NCI-H1048 (cell line): ENCODE measurements around the gene WDR90.

Experiments
- DNase-seq: peaks from one replicate; lab custom pipeline; 2025; lab: John Stamatoyannopoulos, UW

Gene WDR90

GRCh38 chr16:648781-649589, at the start of gene WDR90:
Gene WDR90 (plus strand): TSS chr16:649365. CDS start chr16:649417, 52 bp downstream.
- DNase-seq: peak; percentile 68

- no peak for DNase-seq
Measured at GRCh38 chr16:600781-601180, 48.4 kb upstream of the WDR90 start.

GRCh38 chr16:603933-604332, 45.2 kb upstream of the WDR90 start:
- no peak for DNase-seq

- DNase-seq: no peak
Measured at GRCh38 chr16:606656-607307, 42.4 kb upstream of the WDR90 start.

GRCh38 chr16:608019-608418, 41.1 kb upstream of the WDR90 start:
- DNase-seq: no peak

- no peak for DNase-seq
Measured at GRCh38 chr16:609316-609715, 39.8 kb upstream of the WDR90 start.

- DNase-seq: no peak
Measured at GRCh38 chr16:609984-610383, 39.2 kb upstream of the WDR90 start.

GRCh38 chr16:610513-611381, 38.4 kb upstream of the WDR90 start:
- DNase-seq: no peak

- no peak for DNase-seq
Measured at GRCh38 chr16:615122-615521, 34.0 kb upstream of the WDR90 start.

- no peak for DNase-seq
Measured at GRCh38 chr16:616733-617586, 32.2 kb upstream of the WDR90 start.

GRCh38 chr16:617855-618254, 31.3 kb upstream of the WDR90 start:
- DNase-seq: no peak

- no peak for DNase-seq
Measured at GRCh38 chr16:619476-620100, 29.6 kb upstream of the WDR90 start.

GRCh38 chr16:620700-621525, 28.3 kb upstream of the WDR90 start:
- DNase-seq: no peak

GRCh38 chr16:621526-622105, 27.5 kb upstream of the WDR90 start:
- DNase-seq: no peak

GRCh38 chr16:622920-623280, 26.3 kb upstream of the WDR90 start:
- DNase-seq: no peak

GRCh38 chr16:624526-625070, 24.6 kb upstream of the WDR90 start:
- no peak for DNase-seq

GRCh38 chr16:625117-625976, 23.8 kb upstream of the WDR90 start:
- DNase-seq: no peak

- DNase-seq: no peak
Measured at GRCh38 chr16:625977-626765, 23.0 kb upstream of the WDR90 start.
